OCI-M2 (cell line): ENCODE measurements around the gene MCCD1.

ENCODE experiments used
- DNase-seq: peaks from one replicate; lab custom pipeline; 2025; ENCODE audit not compliant: unreplicated experiment; lab: John Stamatoyannopoulos, UW

MCCD1 gene

GRCh38 chr6:31510007-31510406 lies 18.8 kb upstream of the MCCD1 start:
- no peak for DNase-seq

- DNase-seq, result no peak
Measured at GRCh38 chr6:31513456-31514165, 15.2 kb upstream of the MCCD1 start.

DNA sequence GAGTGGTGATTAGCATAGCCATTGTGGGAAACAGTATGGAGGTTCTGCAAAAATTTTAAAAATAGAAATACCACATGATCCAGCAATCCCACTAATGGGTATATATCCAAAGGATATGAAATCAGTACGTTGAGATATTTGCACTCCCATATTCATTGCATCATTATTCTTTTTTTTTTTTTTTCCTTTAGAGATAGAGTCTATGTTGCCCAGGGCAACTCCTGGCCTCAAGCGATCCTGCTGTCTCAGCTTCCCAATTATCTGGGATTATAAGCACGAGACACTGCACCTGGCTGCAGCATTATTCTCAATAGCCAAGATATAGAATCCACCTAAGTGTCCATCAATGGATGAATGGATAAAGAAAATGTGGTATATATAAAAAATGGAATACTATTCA lies 6.9 kb upstream of the MCCD1 start:
- no peak for DNase-seq

DNA sequence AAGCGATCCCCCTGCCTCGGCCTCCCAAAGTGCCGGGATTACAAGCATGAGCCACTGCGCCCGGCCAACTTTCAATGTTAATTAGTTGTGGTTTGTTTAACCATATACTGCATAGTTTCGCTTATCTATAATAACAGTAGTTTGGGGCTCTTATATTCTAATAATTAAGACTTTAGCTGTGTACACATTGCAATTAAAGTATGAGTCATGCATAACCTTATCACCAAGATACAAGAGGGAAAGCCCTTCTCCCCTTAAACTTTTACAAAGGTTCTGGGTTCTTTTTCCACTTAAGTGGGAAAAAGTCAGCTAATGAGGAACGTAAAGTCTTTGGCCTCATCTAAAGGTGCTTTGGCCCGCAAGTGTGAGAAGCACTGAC lies 3.2 kb upstream of the MCCD1 start:
- no peak for DNase-seq

GRCh38 chr6:31525932-31526591 lies 2.7 kb upstream of the MCCD1 start:
- no peak for DNase-seq

GRCh38 chr6:31528307-31528777 lies 420 bp upstream of the MCCD1 start:
- DNase-seq, result no peak

DNA sequence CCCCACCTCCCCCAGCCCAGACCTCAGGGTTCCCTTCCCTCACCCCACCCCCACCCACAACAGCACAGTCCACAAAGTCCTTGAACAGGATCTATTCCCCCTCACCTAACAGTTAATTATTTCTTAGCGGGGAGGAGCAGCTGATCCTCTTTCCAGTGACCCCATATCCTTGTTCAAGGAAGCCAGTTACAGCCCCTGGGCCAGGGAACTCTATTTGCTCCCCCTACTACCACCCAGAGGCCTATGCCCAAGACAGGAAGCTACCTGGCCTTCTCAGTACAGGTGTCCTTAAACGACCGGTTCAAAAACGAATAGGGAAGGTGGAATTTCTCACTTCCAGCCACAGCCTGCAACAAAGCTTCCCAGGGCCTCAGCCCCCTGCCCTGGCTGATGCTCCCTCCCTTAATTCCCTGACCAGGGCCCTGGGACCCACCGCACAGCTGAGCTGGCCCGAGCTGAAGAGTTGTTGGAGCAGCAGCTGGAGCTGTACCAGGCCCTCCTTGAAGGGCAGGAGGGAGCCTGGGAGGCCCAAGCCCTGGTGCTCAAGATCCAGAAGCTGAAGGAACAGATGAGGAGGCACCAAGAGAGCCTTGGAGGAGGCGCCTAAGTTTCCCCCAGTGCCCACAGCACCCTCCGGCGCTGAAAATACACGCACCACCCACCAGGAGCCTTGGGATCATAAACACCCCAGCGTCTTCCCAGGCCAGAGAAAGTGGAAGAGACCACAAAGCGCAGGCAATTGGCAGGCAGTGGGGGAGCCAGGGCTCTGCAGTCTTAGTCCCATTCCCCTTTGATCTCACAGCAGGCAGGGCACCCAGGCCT lies 778 bp downstream of the MCCD1 start:
- no peak for DNase-seq

DNA sequence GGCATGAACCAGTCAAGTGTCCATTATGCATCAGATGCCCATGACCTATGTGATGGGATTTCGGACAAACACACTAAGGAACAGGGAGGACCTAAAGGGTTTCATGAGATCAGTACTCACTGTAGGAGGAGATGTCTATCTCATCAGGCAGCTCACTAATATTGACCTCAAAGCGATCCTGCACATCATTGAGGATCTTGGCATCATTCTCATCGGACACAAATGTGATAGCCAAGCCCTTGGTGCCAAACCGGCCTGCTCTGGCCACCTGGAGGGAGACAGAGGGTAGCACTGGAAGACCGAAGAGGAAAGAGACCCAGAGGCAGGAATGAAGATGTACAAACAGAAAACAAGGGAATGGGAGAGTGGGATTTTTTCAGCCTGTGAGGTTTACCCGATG lies 1.9 kb downstream of the MCCD1 start:
- no peak for DNase-seq

DNA sequence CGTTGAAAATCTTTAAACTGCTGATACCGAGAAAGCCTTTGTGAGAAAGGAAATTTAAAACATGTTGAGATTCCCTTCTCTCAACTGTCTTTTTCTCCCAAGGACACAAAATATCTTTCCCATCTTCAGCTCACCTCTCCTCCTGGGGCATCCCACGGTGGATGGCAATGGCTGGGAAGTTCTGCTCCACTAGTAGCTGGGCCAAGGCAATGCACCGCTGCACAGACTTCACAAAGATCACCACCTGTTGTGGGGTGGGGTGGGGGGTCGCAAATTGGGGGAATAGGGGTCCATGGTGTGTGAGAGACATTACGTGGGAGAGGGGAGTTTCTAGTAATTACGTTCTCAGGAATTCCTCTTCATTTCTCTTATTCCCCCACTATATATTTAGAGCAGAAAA lies 2.4 kb downstream of the MCCD1 start:
- DNase-seq, result no peak

- DNase-seq, result no peak
Measured at GRCh38 chr6:31531771-31532643, 3.2 kb downstream of the MCCD1 start.

- DNase-seq, result no peak
Measured at GRCh38 chr6:31532644-31533454, 4.1 kb downstream of the MCCD1 start.

DNA sequence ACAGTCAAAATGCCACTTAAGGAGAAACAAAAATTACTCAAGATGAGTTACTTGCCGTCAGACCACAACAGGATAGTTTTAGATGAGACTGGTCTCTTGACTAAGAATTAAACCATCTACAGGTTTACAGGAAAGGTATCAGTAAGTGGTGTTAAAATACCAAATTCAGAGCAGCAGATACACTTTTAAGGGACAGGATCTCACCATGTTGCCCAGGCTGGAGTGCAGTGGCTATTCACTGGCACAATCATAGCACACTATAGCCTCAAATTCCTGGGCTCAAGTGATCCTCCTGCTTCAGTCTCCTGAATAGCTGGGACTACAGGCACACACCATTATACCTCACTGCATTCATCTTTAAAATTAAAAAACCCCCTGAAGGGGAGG lies 4.7 kb downstream of the MCCD1 start:
- no peak for DNase-seq

GRCh38 chr6:31534011-31534410 lies 5.2 kb downstream of the MCCD1 start:
- DNase-seq, result no peak

GRCh38 chr6:31534521-31535040 lies 5.8 kb downstream of the MCCD1 start:
- no peak for DNase-seq

- no peak for DNase-seq
Measured at GRCh38 chr6:31535538-31536324, 7.0 kb downstream of the MCCD1 start.

GRCh38 chr6:31538805-31539400 lies 10.1 kb downstream of the MCCD1 start:
- DNase-seq, result no peak

GRCh38 chr6:31540640-31541039 lies 11.9 kb downstream of the MCCD1 start:
- no peak for DNase-seq

- no peak for DNase-seq
Measured at GRCh38 chr6:31541059-31541657, 12.4 kb downstream of the MCCD1 start.
